Measurements from ENCODE around the gene DDRGK1. TPM values are rescaled to one million over a fixed set of nuclear protein-coding genes. Genes with fewer than 3 reads are reported as not detected.

The DDRGK1 gene
- total RNA-seq, 1 donor from 2014 or later, result 108 TPM

- Histone ChIP-seq H3K9me3 (no peaks in the 10 kb centered on the region), H3K36me3 (peaks cover 19% of the 10 kb centered on the region), H3K27me3 (no peaks in the 10 kb centered on the region), H3K4me1 (no peaks in the 10 kb centered on the region), H3K4me3 (no peak overlapping the region), H3K27ac (no peak overlapping the region)
- intact Hi-C loops (cut with DNase I), result no loop called here
- TF ChIP-seq, protein P1, sequence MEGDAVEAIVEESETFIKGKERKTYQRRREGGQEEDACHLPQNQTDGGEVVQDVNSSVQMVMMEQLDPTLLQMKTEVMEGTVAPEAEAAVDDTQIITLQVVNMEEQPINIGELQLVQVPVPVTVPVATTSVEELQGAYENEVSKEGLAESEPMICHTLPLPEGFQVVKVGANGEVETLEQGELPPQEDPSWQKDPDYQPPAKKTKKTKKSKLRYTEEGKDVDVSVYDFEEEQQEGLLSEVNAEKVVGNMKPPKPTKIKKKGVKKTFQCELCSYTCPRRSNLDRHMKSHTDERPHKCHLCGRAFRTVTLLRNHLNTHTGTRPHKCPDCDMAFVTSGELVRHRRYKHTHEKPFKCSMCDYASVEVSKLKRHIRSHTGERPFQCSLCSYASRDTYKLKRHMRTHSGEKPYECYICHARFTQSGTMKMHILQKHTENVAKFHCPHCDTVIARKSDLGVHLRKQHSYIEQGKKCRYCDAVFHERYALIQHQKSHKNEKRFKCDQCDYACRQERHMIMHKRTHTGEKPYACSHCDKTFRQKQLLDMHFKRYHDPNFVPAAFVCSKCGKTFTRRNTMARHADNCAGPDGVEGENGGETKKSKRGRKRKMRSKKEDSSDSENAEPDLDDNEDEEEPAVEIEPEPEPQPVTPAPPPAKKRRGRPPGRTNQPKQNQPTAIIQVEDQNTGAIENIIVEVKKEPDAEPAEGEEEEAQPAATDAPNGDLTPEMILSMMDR (IDR thresholded peaks at IDR 0.05), result no peak
- ATAC-seq (no peak), DNase-seq (no peak)
Measured at GRCh38 chr20:3227936-3228749, 23.7 kb upstream of the DDRGK1 start.

GRCh38 chr20:3227506-3227905 lies 23.0 kb upstream of the DDRGK1 start:
- Histone ChIP-seq H3K4me1 (no peaks in the 10 kb centered on the region), H3K36me3 (peaks cover 25% of the 10 kb centered on the region), H3K4me3 (no peak overlapping the region), H3K27ac (no peak overlapping the region), H3K9me3 (no peaks in the 10 kb centered on the region), H3K27me3 (no peaks in the 10 kb centered on the region)
- intact Hi-C loops (cut with DNase I), result no loop called here
- no peak for DNase-seq
- ATAC-seq, result no peak
- TF ChIP-seq, protein P1 (IDR thresholded peaks at IDR 0.05), result no peak

- H3K9me3 ChIP-seq, result no peaks in the 10 kb centered on the region
- no peaks in the 10 kb centered on the region for H3K27me3 ChIP-seq
- H3K36me3 ChIP-seq, result peaks cover 30% of the 10 kb centered on the region
- ATAC-seq, result no peak
- no peak for DNase-seq
- H3K4me1 ChIP-seq, result no peaks in the 10 kb centered on the region
- intact Hi-C loops (cut with DNase I), result no loop called here
- H3K4me3 ChIP-seq, result no peak overlapping the region
- no peak overlapping the region for H3K27ac ChIP-seq
- TF ChIP-seq, protein P1 (IDR thresholded peaks at IDR 0.05), result no peak
Measured at GRCh38 chr20:3226864-3227263, 22.4 kb upstream of the DDRGK1 start.

DNA sequence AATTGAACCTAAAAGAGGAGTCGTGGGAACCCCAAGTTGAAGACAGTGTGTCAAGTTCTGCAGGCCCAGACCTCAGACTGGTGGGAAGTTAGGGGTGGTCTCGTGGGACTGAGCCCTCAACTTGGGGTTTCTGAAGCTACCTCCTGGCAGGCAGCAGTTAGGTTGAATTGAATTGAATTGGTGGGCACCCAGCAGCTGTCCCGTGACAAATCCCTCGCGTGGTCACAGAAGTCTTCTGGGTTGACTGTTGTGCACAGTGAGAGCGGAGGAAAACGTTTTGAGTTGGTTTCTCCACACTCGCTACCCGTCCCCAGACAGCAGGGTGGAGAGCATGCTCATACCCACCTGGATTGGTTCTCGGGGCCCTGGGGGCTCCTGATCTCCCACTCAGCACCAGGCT lies 21.6 kb upstream of the DDRGK1 start:
- Histone ChIP-seq H3K4me1 (no peaks in the 10 kb centered on the region), H3K27ac (no peak overlapping the region), H3K27me3 (no peaks in the 10 kb centered on the region), H3K36me3 (peaks cover 38% of the 10 kb centered on the region), H3K4me3 (no peak overlapping the region), H3K9me3 (no peaks in the 10 kb centered on the region)
- ATAC-seq (no peak), DNase-seq (no peak)
- TF ChIP-seq, protein P1 (IDR thresholded peaks at IDR 0.05), result no peak
- intact Hi-C loops (cut with DNase I), result no loop called here

- Histone ChIP-seq H3K4me1 (no peaks in the 10 kb centered on the region), H3K36me3 (peaks cover 49% of the 10 kb centered on the region), H3K27me3 (no peaks in the 10 kb centered on the region), H3K27ac (no peak overlapping the region), H3K9me3 (no peaks in the 10 kb centered on the region), H3K4me3 (no peak overlapping the region)
- ATAC-seq, result no peak
- intact Hi-C loops (cut with DNase I), result no loop called here
- TF ChIP-seq, protein P1 (IDR thresholded peaks at IDR 0.05), result no peak
- no peak for DNase-seq
Measured at GRCh38 chr20:3224681-3225421, 20.4 kb upstream of the DDRGK1 start.
